Upper lobe of left lung (tissue), 6 donors: ENCODE measurements around the gene DENND1A. TPM values are rescaled to one million over a fixed set of nuclear protein-coding genes. Genes with fewer than 3 reads are reported as not detected.

Experiments used
- ATAC-seq, 2 donors: fragments of 200-7000 bp; cut with Tn5 transposase; one replicate each; pipeline ENCODE4 v1.9.1; 2022; ENCODE audit warnings: mild to moderate bottlenecking in 2 of 2, moderate library complexity in 2 of 2; ENCODE audit not compliant: low FRiP score in 2 of 2
- DNase-seq, 2 donors: peaks; one replicate each; pipeline ENCODE4 v3.0.0-alpha.2; 2019 to 2020
- H3K27ac ChIP-seq, 4 donors: fragments of 200-600 bp; sonication (generic); one replicate each; pipeline ENCODE4 v1.5.1; 2016 to 2019
- H3K27me3 ChIP-seq, 4 donors: fragments of 200-600 bp; sonication (generic); one replicate each; pipeline ENCODE4 v1.5.1; 2017 to 2019
- H3K36me3 ChIP-seq, 4 donors: fragments of 200-600 bp; sonication (generic); one replicate each; pipeline ENCODE4 v1.5.1; 2016 to 2019
- H3K4me1 ChIP-seq, 4 donors: fragments of 200-600 bp; sonication (generic); one replicate each; pipeline ENCODE4 v1.5.1; 2018 to 2019
- H3K4me3 ChIP-seq, 4 donors: fragments of 200-600 bp; sonication (generic); one replicate each; pipeline ENCODE4 v1.5.1; 2017 to 2019; ENCODE audit warnings: mild to moderate bottlenecking in 2 of 4, moderate library complexity in 1 of 4
- H3K9me3 ChIP-seq, 4 donors: fragments of 200-600 bp; sonication (generic); one replicate each; pipeline ENCODE4 v1.5.1; 2018 to 2019
- CTCF ChIP-seq, 6 experiments: fragments of 450-650 bp in 4 of 6; fragments of 200-600 bp in 2 of 6; sonication (generic) in 2 of 6; IDR thresholded peaks; one replicate each; pipeline ENCODE4 v1.5.1; 2016 to 2019; ENCODE audit warnings: antibody characterized with exemption in 6 of 6
- EP300 ChIP-seq, 4 donors: sonication (generic); formaldehyde crosslinking; IDR thresholded peaks; one replicate each; pipeline ENCODE4 v1.5.1; 2017; ENCODE audit warnings: antibody characterized with exemption in 4 of 4, control low read depth in 2 of 4
- POLR2A ChIP-seq, 4 donors: fragments of 450-650 bp; IDR thresholded peaks; one replicate each; pipeline ENCODE4 v1.5.1; 2016 to 2017; ENCODE audit warnings: antibody characterized with exemption in 4 of 4, mild to moderate bottlenecking in 2 of 4
- POLR2AphosphoS5 ChIP-seq, 2 donors: sonication (generic); formaldehyde crosslinking; IDR thresholded peaks; one replicate each; pipeline ENCODE4 v1.5.1; 2017; ENCODE audit warnings: antibody characterized with exemption in 2 of 2
- WGBS, 2 donors: methylation state at CpG; one replicate each; pipeline ENCODE4 v1.1.5; 2017 to 2018; 5-methylcytosine and 5-hydroxymethylcytosine counted together
- total RNA-seq, 6 donors: library from RNA; depleted of rRNA in 4 of 6; stranded (reverse); fragments of >200 nt in 4 of 6; gene quantifications; one replicate each; pipeline versions ENCODE4 v1.1.0 to v1.2.1, GENCODE V29; 2016 to 2021
- donor health status: DM: no; HTN: no; CAD: no; lungs with moderate emphysema.
- donor health status: DM: no; HTN: yes; CAD: no; lungs with severe emphysema.

DENND1A gene
- total RNA-seq, 6 donors from 2014 or later = 9.8 to 46.1 (median 16.0) TPM

GRCh38 chr9:123654994-123655637 lies 274.8 kb downstream of the DENND1A start:
- no peak for DNase-seq
- Histone ChIP-seq H3K9me3 (no peaks in the 10 kb centered on the region), H3K4me1 (no peaks in the 10 kb centered on the region), H3K27ac (no peak overlapping the region), H3K27me3 (no peaks in the 10 kb centered on the region), H3K36me3 (no peaks in the 10 kb centered on the region), H3K4me3 (no peak overlapping the region)
- no peak for TF ChIP-seq POLR2A (IDR thresholded peaks at IDR 0.05)
- TF ChIP-seq POLR2AphosphoS5 (IDR thresholded peaks at IDR 0.05) = no peak
- TF ChIP-seq EP300 (IDR thresholded peaks at IDR 0.05) = no peak
- no peak for TF ChIP-seq CTCF (IDR thresholded peaks at IDR 0.05)
- WGBS, 2 donors = 92 to 94% methylated on average over 12 of the region's 12 CpGs
- no peak for ATAC-seq

DNA sequence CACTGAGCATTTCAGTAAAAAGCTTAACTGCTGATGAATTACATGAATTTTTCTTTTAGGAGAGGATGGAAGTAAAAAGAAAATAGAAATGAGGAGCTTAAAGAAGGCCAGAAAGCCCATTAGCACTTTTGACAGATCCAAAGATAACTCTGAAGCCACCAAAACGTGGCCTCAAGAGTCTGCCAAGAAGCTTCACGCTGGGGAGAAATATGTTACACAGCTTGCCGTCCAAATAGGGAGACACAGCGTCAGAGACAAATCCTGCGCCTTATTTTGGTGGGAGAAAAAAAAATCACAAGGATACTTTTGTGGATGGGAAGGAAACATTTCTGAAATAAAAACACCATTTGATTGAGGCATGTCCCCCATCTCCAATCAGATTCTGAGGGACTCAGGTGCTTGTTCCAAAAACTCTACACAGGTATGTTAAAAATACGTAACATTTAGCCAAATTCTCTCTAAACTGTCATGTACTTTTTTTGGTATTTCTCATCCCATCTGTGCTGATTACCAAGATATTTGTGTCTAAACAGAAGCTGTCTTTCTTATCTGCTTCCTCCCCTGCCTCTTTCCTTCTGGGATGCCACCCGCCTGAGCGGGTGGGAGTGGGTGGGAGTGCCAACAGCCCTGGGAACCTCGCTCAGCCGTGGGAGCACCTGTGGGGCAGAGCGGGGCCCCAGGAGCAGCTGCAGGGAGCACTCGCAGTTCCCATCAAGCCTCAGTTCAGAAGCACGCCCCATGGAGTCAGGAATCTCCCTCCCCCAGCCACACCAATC lies 275.5 kb downstream of the DENND1A start:
- Histone ChIP-seq H3K27me3 (no peaks in the 10 kb centered on the region), H3K4me1 (no peaks in the 10 kb centered on the region), H3K4me3 (no peak overlapping the region), H3K36me3 (no peaks in the 10 kb centered on the region), H3K9me3 (no peaks in the 10 kb centered on the region), H3K27ac (no peak overlapping the region)
- 88 to 91% methylated on average over 13 of the region's 13 CpGs for WGBS, 2 donors
- no peak for TF ChIP-seq POLR2A (IDR thresholded peaks at IDR 0.05)
- peak in 1 of 2 donors; percentile 42 for DNase-seq
- ATAC-seq = no peak

GRCh38 chr9:123652416-123652815 lies 277.5 kb downstream of the DENND1A start:
- Histone ChIP-seq H3K4me1 (no peaks in the 10 kb centered on the region), H3K27me3 (no peaks in the 10 kb centered on the region), H3K27ac (no peak overlapping the region), H3K9me3 (no peaks in the 10 kb centered on the region), H3K36me3 (no peaks in the 10 kb centered on the region), H3K4me3 (no peak overlapping the region)
- DNase-seq (no peak), ATAC-seq (no peak)
- 92 to 94% methylated on average over 7 of the region's 7 CpGs for WGBS, 2 donors
- no peak for TF ChIP-seq POLR2AphosphoS5 (IDR thresholded peaks at IDR 0.05)
- TF ChIP-seq EP300 (IDR thresholded peaks at IDR 0.05) = no peak
- no peak for TF ChIP-seq POLR2A (IDR thresholded peaks at IDR 0.05)
- no peak for TF ChIP-seq CTCF (IDR thresholded peaks at IDR 0.05)

GRCh38 chr9:123651871-123652270 lies 278.1 kb downstream of the DENND1A start:
- Histone ChIP-seq H3K9me3 (no peaks in the 10 kb centered on the region), H3K4me3 (no peak overlapping the region), H3K27ac (no peak overlapping the region), H3K36me3 (no peaks in the 10 kb centered on the region), H3K27me3 (no peaks in the 10 kb centered on the region), H3K4me1 (no peaks in the 10 kb centered on the region)
- 85 to 88% methylated on average over 5 of the region's 5 CpGs for WGBS, 2 donors
- TF ChIP-seq POLR2A (IDR thresholded peaks at IDR 0.05) = no peak
- no peak for TF ChIP-seq CTCF (IDR thresholded peaks at IDR 0.05)
- no peak for TF ChIP-seq EP300 (IDR thresholded peaks at IDR 0.05)
- no peak for TF ChIP-seq POLR2AphosphoS5 (IDR thresholded peaks at IDR 0.05)
- DNase-seq = no peak
- no peak for ATAC-seq

GRCh38 chr9:123651273-123651672 lies 278.7 kb downstream of the DENND1A start:
- Histone ChIP-seq H3K4me1 (no peaks in the 10 kb centered on the region), H3K27me3 (no peaks in the 10 kb centered on the region), H3K9me3 (peaks cover 0 to 3% (median 0%) of the 10 kb centered on the region in 4 donors), H3K4me3 (no peak overlapping the region), H3K36me3 (no peaks in the 10 kb centered on the region), H3K27ac (no peak overlapping the region)
- no peak for TF ChIP-seq EP300 (IDR thresholded peaks at IDR 0.05)
- no peak for TF ChIP-seq POLR2A (IDR thresholded peaks at IDR 0.05)
- TF ChIP-seq POLR2AphosphoS5 (IDR thresholded peaks at IDR 0.05) = no peak
- TF ChIP-seq CTCF (IDR thresholded peaks at IDR 0.05) = no peak
- DNase-seq = no peak
- WGBS, 2 donors = 86 to 87% methylated on average over 8 of the region's 8 CpGs
- ATAC-seq = no peak
